ENCODE measurements around the gene VN1R4.
"Not testable (repeated sequence)": the region's sequence is repeated elsewhere in the genome, so short reads cannot be mapped to it uniquely, and the experiment has no call there.

VN1R4 gene

GRCh38 chr19:53267623-53268022 is at the start of gene VN1R4:
VN1R4 (minus strand) TSS chr19:53267723; CDS start chr19:53267665, 58 bp downstream.
- not testable (repeated sequence) for DNase-seq (ENCODE audit: low spot score)

GRCh38 chr19:53311897-53312296 is 44.4 kb upstream of the VN1R4 start:
- DNase-seq (ENCODE audit: low spot score), result no peak

- DNase-seq (ENCODE audit: low spot score), result no peak
Observed at GRCh38 chr19:53311044-53311443, 43.5 kb upstream of the VN1R4 start.

- no peak for DNase-seq (ENCODE audit: low spot score)
Observed at GRCh38 chr19:53308339-53308811, 40.9 kb upstream of the VN1R4 start.

GRCh38 chr19:53301341-53301740 is 33.8 kb upstream of the VN1R4 start:
- DNase-seq (ENCODE audit: low spot score), result not testable (repeated sequence)

- DNase-seq (ENCODE audit: low spot score), result no peak
Observed at GRCh38 chr19:53294786-53295441, 27.4 kb upstream of the VN1R4 start.

- no peak for DNase-seq (ENCODE audit: low spot score)
Observed at GRCh38 chr19:53290758-53291549, 23.4 kb upstream of the VN1R4 start.

- DNase-seq (ENCODE audit: low spot score), result no peak
Observed at GRCh38 chr19:53285087-53285486, 17.6 kb upstream of the VN1R4 start.

- not testable (repeated sequence) for DNase-seq (ENCODE audit: low spot score)
Observed at GRCh38 chr19:53281947-53282346, 14.4 kb upstream of the VN1R4 start.

- no peak for DNase-seq (ENCODE audit: low spot score)
Observed at GRCh38 chr19:53275480-53275879, 8.0 kb upstream of the VN1R4 start.

- peak; percentile 16 for DNase-seq (ENCODE audit: low spot score)
Observed at GRCh38 chr19:53272044-53272443, 4.5 kb upstream of the VN1R4 start.

GRCh38 chr19:53269861-53270260 is 2.3 kb upstream of the VN1R4 start:
- not testable (repeated sequence) for DNase-seq (ENCODE audit: low spot score)

GRCh38 chr19:53257715-53258342 is 9.7 kb downstream of the VN1R4 start, which contains the start of gene VN1R2:
VN1R2 (plus strand) TSS chr19:53258292; CDS start chr19:53258376, 84 bp downstream.
- not testable (repeated sequence) for DNase-seq (ENCODE audit: low spot score)

GRCh38 chr19:53254411-53255341 is 12.8 kb downstream of the VN1R4 start, which contains the start of gene ZNF677:
ZNF677 (minus strand) TSS chr19:53254873; CDS start chr19:53251550, 3,323 bp downstream.
- DNase-seq (ENCODE audit: low spot score), result no peak

- DNase-seq (ENCODE audit: low spot score), result no peak
Observed at GRCh38 chr19:53246498-53246897, 21.0 kb downstream of the VN1R4 start.

- DNase-seq (ENCODE audit: low spot score), result no peak
Observed at GRCh38 chr19:53237114-53237777, 30.3 kb downstream of the VN1R4 start.

GRCh38 chr19:53224606-53225005 is 42.9 kb downstream of the VN1R4 start:
- DNase-seq (ENCODE audit: low spot score), result no peak

- DNase-seq (ENCODE audit: low spot score), result not testable (repeated sequence)
Observed at GRCh38 chr19:53222716-53223115, 44.8 kb downstream of the VN1R4 start.

All from RKO (cell line).